A673 (cell line): ENCODE results near the gene FCF1. TPM values are rescaled to one million over a fixed set of nuclear protein-coding genes. Genes with fewer than 3 reads are reported as not detected.

ENCODE experiments used
- BruUV-seq: library from RNA; stranded (reverse); fragments of 400-500 nt; replicated peaks from 2 replicates; lab custom pipeline; 2021; lab: Mats Ljungman, UMichigan
- CTCF ChIA-PET: fragments of 300-600 bp; sonication (Branson Sonifier 250); formaldehyde crosslinking; loops from one replicate; lab custom pipeline; 2022; ENCODE audit warnings: antibody characterized with exemption; lab: Charles Lee
- POLR2A ChIA-PET: fragments of 300-600 bp; sonication (Branson Sonifier 250); formaldehyde crosslinking; loops from one replicate; lab custom pipeline; 2022; ENCODE audit warnings: antibody characterized with exemption; ENCODE audit not compliant: low non-redundant PET; lab: Charles Lee
- DNase-seq: peaks from one replicate; pipeline ENCODE4 v3.0.0-alpha.2; 2015; ENCODE audit warnings: low spot score
- H3K27ac ChIP-seq: fragments of 200-600 bp; sonication (generic); 2 replicates; pipeline ENCODE4 v1.5.1; 2016; ENCODE audit warnings: mixed run types, low read depth, mild to moderate bottlenecking, mixed read lengths, antibody characterized with exemption, low read length; ENCODE audit not compliant: poor library complexity, severe bottlenecking
- H3K27me3 ChIP-seq: fragments of 200-600 bp; sonication (generic); replicated peaks from 2 replicates; pipeline ENCODE4 v1.6.1; 2017; ENCODE audit warnings: mixed run types, low read depth, mild to moderate bottlenecking, mixed read lengths, antibody characterized with exemption, low read length; ENCODE audit not compliant: insufficient read depth, poor library complexity
- H3K36me3 ChIP-seq: fragments of 200-600 bp; sonication (generic); 2 replicates; pipeline ENCODE4 v1.6.1; 2016; ENCODE audit warnings: mixed run types, mild to moderate bottlenecking, mixed read lengths, antibody characterized with exemption, low read length; ENCODE audit not compliant: insufficient read depth, poor library complexity, severe bottlenecking
- H3K4me1 ChIP-seq: fragments of 200-600 bp; sonication (generic); 2 replicates; pipeline ENCODE4 v1.6.1; 2017; ENCODE audit warnings: mixed run types, mild to moderate bottlenecking, mixed read lengths, antibody characterized with exemption, low read length; ENCODE audit not compliant: insufficient read depth, poor library complexity, severe bottlenecking
- H3K4me3 ChIP-seq: fragments of 200-600 bp; sonication (generic); 2 replicates; pipeline ENCODE4 v1.5.1; 2016; ENCODE audit warnings: low read depth, mixed run types, mild to moderate bottlenecking, mixed read lengths, low read length; ENCODE audit not compliant: poor library complexity, severe bottlenecking
- H3K9me3 ChIP-seq: fragments of 200-600 bp; sonication (generic); 2 replicates; pipeline ENCODE4 v1.6.1; 2016; ENCODE audit warnings: mixed run types, low read depth, mild to moderate bottlenecking, mixed read lengths, antibody characterized with exemption, low read length; ENCODE audit not compliant: poor library complexity, severe bottlenecking
- CTCF ChIP-seq: fragments of 300-800, 200-600 bp; sonication (generic); conservative IDR thresholded peaks from 2 replicates; pipeline ENCODE4 v1.5.1; 2017; ENCODE audit warnings: low read depth, mild to moderate bottlenecking, antibody characterized with exemption, low read length, moderate library complexity, mixed read lengths
- EZH2 ChIP-seq: fragments of 200-600 bp; sonication (generic); IDR thresholded peaks from 2 replicates; pipeline ENCODE4 v1.6.1; 2017; ENCODE audit warnings: borderline replicate concordance, low read depth, mild to moderate bottlenecking, mixed read lengths, antibody characterized with exemption, low read length; ENCODE audit not compliant: poor library complexity, severe bottlenecking
- intact Hi-C: fragments of 100-400 bp; cut with micrococcal nuclease; formaldehyde crosslinking; loops from one replicate; pipeline ENCODE4 v1.10.0; 2022; ENCODE audit not compliant: unreplicated experiment
- total RNA-seq: library from RNA; stranded (reverse); gene quantifications from 2 replicates; pipeline ENCODE4 v1.2.3, GENCODE V29; 2021

FCF1 gene
- total RNA-seq, 1 experiment from 2014 or later: 74.2 TPM

GRCh38 chr14:74675219-74675618 is 37.7 kb upstream of the FCF1 start:
- intact Hi-C loops: no loop called here
- H3K4me3 ChIP-seq: no peak overlapping the region
- no peaks in the 10 kb centered on the region for H3K9me3 ChIP-seq
- H3K36me3 ChIP-seq: peaks cover 51% of the 10 kb centered on the region
- H3K27me3 ChIP-seq: no peaks in the 10 kb centered on the region
- POLR2A ChIA-PET: no interaction called here
- no peaks in the 10 kb centered on the region for H3K4me1 ChIP-seq
- BruUV-seq: no TSS peak
- H3K27ac ChIP-seq: no peak overlapping the region
- DNase-seq: no peak
- CTCF ChIA-PET: no interaction called here
- TF ChIP-seq EZH2 (no peak), CTCF (no peak)

GRCh38 chr14:74682169-74682952 is 30.6 kb upstream of the FCF1 start:
- CTCF ChIA-PET: no interaction called here
- no peak for TF ChIP-seq EZH2
- no peak for TF ChIP-seq CTCF
- no peak for DNase-seq
- H3K4me3 ChIP-seq: no peak overlapping the region
- POLR2A ChIA-PET: no interaction called here
- no peak overlapping the region for H3K27ac ChIP-seq
- H3K9me3 ChIP-seq: no peaks in the 10 kb centered on the region
- no peaks in the 10 kb centered on the region for H3K4me1 ChIP-seq
- H3K36me3 ChIP-seq: peaks cover 30% of the 10 kb centered on the region
- intact Hi-C loops: no loop called here
- BruUV-seq: no TSS peak
- no peaks in the 10 kb centered on the region for H3K27me3 ChIP-seq

GRCh38 chr14:74683406-74683805 is 29.5 kb upstream of the FCF1 start:
- TF ChIP-seq EZH2 (no peak), CTCF (no peak)
- ChIA-PET CTCF (no interaction called here), POLR2A (no interaction called here)
- intact Hi-C loops: no loop called here
- Histone ChIP-seq H3K36me3 (peaks cover 30% of the 10 kb centered on the region), H3K27ac (no peak overlapping the region), H3K4me3 (no peak overlapping the region), H3K27me3 (no peaks in the 10 kb centered on the region), H3K4me1 (no peaks in the 10 kb centered on the region), H3K9me3 (no peaks in the 10 kb centered on the region)
- no TSS peak for BruUV-seq
- DNase-seq: no peak
